WTC11 (cell line): Measurements from ENCODE around the gene PRKAR1B. TPM values are rescaled to one million over a fixed set of nuclear protein-coding genes. Genes with fewer than 3 reads are reported as not detected.

Experiments used
- ATAC-seq: fragments of 200-7000 bp; cut with Tn5 transposase; 2 replicates; pipeline ENCODE4 v1.10.0; 2021; ENCODE audit warnings: mild to moderate bottlenecking, moderate library complexity
- CTCF ChIA-PET: fragments of 300-600 bp; sonication (Branson Sonifier 250); formaldehyde crosslinking; loops from one replicate; lab custom pipeline; 2021; ENCODE audit warnings: antibody characterized with exemption; lab: Charles Lee
- POLR2A ChIA-PET: fragments of 350-600 bp; sonication (Branson Sonifier 250); formaldehyde crosslinking; loops from one replicate; lab custom pipeline; 2021; ENCODE audit warnings: antibody characterized with exemption; lab: Charles Lee
- DNase-seq: peaks from one replicate; pipeline ENCODE4 v3.0.0; 2021; ENCODE audit warnings: low spot score
- H3K27ac Mint-ChIP-seq: 2 replicates; pipeline ENCODE4 v1.8.0; 2021; ENCODE audit warnings: mixed read lengths
- H3K27me3 Mint-ChIP-seq: 2 replicates; pipeline ENCODE4 v1.8.0; 2021; ENCODE audit warnings: low read depth, mild to moderate bottlenecking, moderate library complexity, mixed read lengths
- H3K36me3 Mint-ChIP-seq: 2 replicates; pipeline ENCODE4 v1.8.0; 2021; ENCODE audit warnings: mixed read lengths
- H3K4me1 Mint-ChIP-seq: 2 replicates; pipeline ENCODE4 v1.8.0; 2022; ENCODE audit warnings: mixed read lengths
- H3K4me3 Mint-ChIP-seq: 2 replicates; pipeline ENCODE4 v1.8.0; 2021; ENCODE audit warnings: mild to moderate bottlenecking, moderate library complexity, mixed read lengths
- H3K9me3 Mint-ChIP-seq: 2 replicates; pipeline ENCODE4 v1.8.0; 2021; ENCODE audit warnings: mixed read lengths
- AR ChIP-seq: fragments of 250-450 bp; sonication (Bioruptor Pico); IDR thresholded peaks from 2 replicates; pipeline ENCODE4 v1.9.0; 2021; ENCODE audit warnings: mild to moderate bottlenecking
- ETV6 ChIP-seq: sonication (generic); formaldehyde crosslinking; IDR thresholded peaks from 2 replicates; pipeline ENCODE4 v1.8.1; 2022; ENCODE audit warnings: mild to moderate bottlenecking, missing genetic modification reagents
- GRHL2 ChIP-seq: fragments of 250-450 bp; sonication (Bioruptor Pico); IDR thresholded peaks from 2 replicates; pipeline ENCODE4 v1.8.0; 2022; ENCODE audit warnings: mild to moderate bottlenecking, moderate library complexity; ENCODE audit not compliant: insufficient replicate concordance, severe bottlenecking
- KAT7 ChIP-seq: sonication (generic); formaldehyde crosslinking; IDR thresholded peaks from 2 replicates; pipeline ENCODE4 v1.8.1; 2023; ENCODE audit warnings: missing genetic modification reagents, mild to moderate bottlenecking, borderline replicate concordance
- RELA ChIP-seq: sonication (generic); formaldehyde crosslinking; IDR thresholded peaks from 2 replicates; pipeline ENCODE4 v1.8.1; 2022; ENCODE audit warnings: missing genetic modification reagents, mild to moderate bottlenecking, borderline replicate concordance
- RORB ChIP-seq: fragments of 250-450 bp; sonication (Bioruptor Pico); IDR thresholded peaks from 2 replicates; pipeline ENCODE4 v1.9.0; 2021; ENCODE audit warnings: mild to moderate bottlenecking
- SMAD3 ChIP-seq: sonication (generic); formaldehyde crosslinking; IDR thresholded peaks from 2 replicates; pipeline ENCODE4 v1.8.0; 2022; ENCODE audit warnings: missing genetic modification reagents, mild to moderate bottlenecking, borderline replicate concordance
- SMAD4 ChIP-seq: sonication (generic); formaldehyde crosslinking; IDR thresholded peaks from 2 replicates; pipeline ENCODE4 v1.8.0; 2022; ENCODE audit warnings: mild to moderate bottlenecking, missing genetic modification reagents
- TP53 ChIP-seq: sonication (generic); formaldehyde crosslinking; IDR thresholded peaks from 2 replicates; pipeline ENCODE4 v1.8.1; 2023; ENCODE audit warnings: mild to moderate bottlenecking, missing genetic modification reagents
- ZNF121 ChIP-seq: sonication (generic); formaldehyde crosslinking; IDR thresholded peaks from 2 replicates; pipeline ENCODE4 v1.8.0; 2023; ENCODE audit warnings: missing genetic modification reagents
- ZNF138 ChIP-seq: sonication (generic); formaldehyde crosslinking; conservative IDR thresholded peaks from 2 replicates; pipeline ENCODE4 v1.8.1; 2022; ENCODE audit warnings: mild to moderate bottlenecking, moderate library complexity, missing genetic modification reagents
- total RNA-seq: library from RNA; stranded (reverse); gene quantifications from 3 replicates; pipeline ENCODE4 v1.2.3, GENCODE V29; 2021
- TF ChIP-seq, protein P1 (sequence below): sonication (generic); formaldehyde crosslinking; conservative IDR thresholded peaks from 2 replicates; pipeline ENCODE4 v1.8.1; 2023; ENCODE audit warnings: mild to moderate bottlenecking, low read depth, missing genetic modification reagents, moderate library complexity
- TF ChIP-seq, protein P2 (sequence below): fragments of 250-450 bp; sonication (Bioruptor Pico); IDR thresholded peaks from 2 replicates; pipeline ENCODE4 v1.8.0; 2021; ENCODE audit warnings: mild to moderate bottlenecking
- TF ChIP-seq, protein P3 (sequence below): sonication (generic); formaldehyde crosslinking; IDR thresholded peaks from 2 replicates; pipeline ENCODE4 v1.8.1; 2022; ENCODE audit warnings: low read depth, mild to moderate bottlenecking, moderate library complexity, missing genetic modification reagents, borderline replicate concordance
- TF ChIP-seq, protein P4 (sequence below): fragments of 200-600 bp; IDR thresholded peaks from 2 replicates; pipeline ENCODE4 v1.8.0; 2022; ENCODE audit warnings: antibody characterized with exemption
- TF ChIP-seq, protein P5 (sequence below): sonication (generic); formaldehyde crosslinking; IDR thresholded peaks from 2 replicates; pipeline ENCODE4 v1.8.1; 2022; ENCODE audit warnings: mild to moderate bottlenecking, missing genetic modification reagents, moderate library complexity, borderline replicate concordance
- TF ChIP-seq, protein P6 (sequence below): sonication (generic); formaldehyde crosslinking; IDR thresholded peaks from 2 replicates; pipeline ENCODE4 v1.8.0; 2023; ENCODE audit warnings: mild to moderate bottlenecking, missing genetic modification reagents

The PRKAR1B gene
- total RNA-seq, 1 experiment from 2014 or later: 43.6 TPM

- TF ChIP-seq, protein P1, sequence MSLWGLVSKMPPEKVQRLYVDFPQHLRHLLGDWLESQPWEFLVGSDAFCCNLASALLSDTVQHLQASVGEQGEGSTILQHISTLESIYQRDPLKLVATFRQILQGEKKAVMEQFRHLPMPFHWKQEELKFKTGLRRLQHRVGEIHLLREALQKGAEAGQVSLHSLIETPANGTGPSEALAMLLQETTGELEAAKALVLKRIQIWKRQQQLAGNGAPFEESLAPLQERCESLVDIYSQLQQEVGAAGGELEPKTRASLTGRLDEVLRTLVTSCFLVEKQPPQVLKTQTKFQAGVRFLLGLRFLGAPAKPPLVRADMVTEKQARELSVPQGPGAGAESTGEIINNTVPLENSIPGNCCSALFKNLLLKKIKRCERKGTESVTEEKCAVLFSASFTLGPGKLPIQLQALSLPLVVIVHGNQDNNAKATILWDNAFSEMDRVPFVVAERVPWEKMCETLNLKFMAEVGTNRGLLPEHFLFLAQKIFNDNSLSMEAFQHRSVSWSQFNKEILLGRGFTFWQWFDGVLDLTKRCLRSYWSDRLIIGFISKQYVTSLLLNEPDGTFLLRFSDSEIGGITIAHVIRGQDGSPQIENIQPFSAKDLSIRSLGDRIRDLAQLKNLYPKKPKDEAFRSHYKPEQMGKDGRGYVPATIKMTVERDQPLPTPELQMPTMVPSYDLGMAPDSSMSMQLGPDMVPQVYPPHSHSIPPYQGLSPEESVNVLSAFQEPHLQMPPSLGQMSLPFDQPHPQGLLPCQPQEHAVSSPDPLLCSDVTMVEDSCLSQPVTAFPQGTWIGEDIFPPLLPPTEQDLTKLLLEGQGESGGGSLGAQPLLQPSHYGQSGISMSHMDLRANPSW (CRISPR knock-in tag): no peak
- TF ChIP-seq ETV6 (CRISPR knock-in tag): no peak
- no peak for TF ChIP-seq ZNF138 (CRISPR knock-in tag)
- TF ChIP-seq, protein P2, sequence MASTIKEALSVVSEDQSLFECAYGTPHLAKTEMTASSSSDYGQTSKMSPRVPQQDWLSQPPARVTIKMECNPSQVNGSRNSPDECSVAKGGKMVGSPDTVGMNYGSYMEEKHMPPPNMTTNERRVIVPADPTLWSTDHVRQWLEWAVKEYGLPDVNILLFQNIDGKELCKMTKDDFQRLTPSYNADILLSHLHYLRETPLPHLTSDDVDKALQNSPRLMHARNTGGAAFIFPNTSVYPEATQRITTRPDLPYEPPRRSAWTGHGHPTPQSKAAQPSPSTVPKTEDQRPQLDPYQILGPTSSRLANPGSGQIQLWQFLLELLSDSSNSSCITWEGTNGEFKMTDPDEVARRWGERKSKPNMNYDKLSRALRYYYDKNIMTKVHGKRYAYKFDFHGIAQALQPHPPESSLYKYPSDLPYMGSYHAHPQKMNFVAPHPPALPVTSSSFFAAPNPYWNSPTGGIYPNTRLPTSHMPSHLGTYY (CRISPR knock-in tag): no peak
Measured at GRCh38 chr7:512146-512510, 215.0 kb downstream of the PRKAR1B start (continued).

GRCh38 chr7:511476-512145 is 215.5 kb downstream of the PRKAR1B start:
- H3K4me1 Mint-ChIP-seq: peaks cover 34% of the 10 kb centered on the region
- no peak for TF ChIP-seq RELA
- TF ChIP-seq TP53 (CRISPR knock-in tag): no peak
- TF ChIP-seq GRHL2 (CRISPR knock-in tag): no peak
- TF ChIP-seq ETV6 (CRISPR knock-in tag): no peak
- TF ChIP-seq SMAD3: no peak
- TF ChIP-seq, protein P3, sequence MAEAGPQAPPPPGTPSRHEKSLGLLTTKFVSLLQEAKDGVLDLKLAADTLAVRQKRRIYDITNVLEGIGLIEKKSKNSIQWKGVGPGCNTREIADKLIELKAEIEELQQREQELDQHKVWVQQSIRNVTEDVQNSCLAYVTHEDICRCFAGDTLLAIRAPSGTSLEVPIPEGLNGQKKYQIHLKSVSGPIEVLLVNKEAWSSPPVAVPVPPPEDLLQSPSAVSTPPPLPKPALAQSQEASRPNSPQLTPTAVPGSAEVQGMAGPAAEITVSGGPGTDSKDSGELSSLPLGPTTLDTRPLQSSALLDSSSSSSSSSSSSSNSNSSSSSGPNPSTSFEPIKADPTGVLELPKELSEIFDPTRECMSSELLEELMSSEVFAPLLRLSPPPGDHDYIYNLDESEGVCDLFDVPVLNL: no peak
- TF ChIP-seq, protein P4, sequence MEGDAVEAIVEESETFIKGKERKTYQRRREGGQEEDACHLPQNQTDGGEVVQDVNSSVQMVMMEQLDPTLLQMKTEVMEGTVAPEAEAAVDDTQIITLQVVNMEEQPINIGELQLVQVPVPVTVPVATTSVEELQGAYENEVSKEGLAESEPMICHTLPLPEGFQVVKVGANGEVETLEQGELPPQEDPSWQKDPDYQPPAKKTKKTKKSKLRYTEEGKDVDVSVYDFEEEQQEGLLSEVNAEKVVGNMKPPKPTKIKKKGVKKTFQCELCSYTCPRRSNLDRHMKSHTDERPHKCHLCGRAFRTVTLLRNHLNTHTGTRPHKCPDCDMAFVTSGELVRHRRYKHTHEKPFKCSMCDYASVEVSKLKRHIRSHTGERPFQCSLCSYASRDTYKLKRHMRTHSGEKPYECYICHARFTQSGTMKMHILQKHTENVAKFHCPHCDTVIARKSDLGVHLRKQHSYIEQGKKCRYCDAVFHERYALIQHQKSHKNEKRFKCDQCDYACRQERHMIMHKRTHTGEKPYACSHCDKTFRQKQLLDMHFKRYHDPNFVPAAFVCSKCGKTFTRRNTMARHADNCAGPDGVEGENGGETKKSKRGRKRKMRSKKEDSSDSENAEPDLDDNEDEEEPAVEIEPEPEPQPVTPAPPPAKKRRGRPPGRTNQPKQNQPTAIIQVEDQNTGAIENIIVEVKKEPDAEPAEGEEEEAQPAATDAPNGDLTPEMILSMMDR: no peak
- TF ChIP-seq SMAD4 (CRISPR knock-in tag): no peak
- TF ChIP-seq, all 79 proteins: peak for 0
- Mint-ChIP-seq H3K27me3 (no peaks in the 10 kb centered on the region), H3K27ac (peak overlapping the region; percentile 80; the same call in 1 of the 2 replicates), H3K36me3 (peaks cover 17% of the 10 kb centered on the region; the same call in 1 of the 2 replicates), H3K4me3 (no peak overlapping the region), H3K9me3 (no peaks in the 10 kb centered on the region)
- POLR2A ChIA-PET: no interaction called here
- DNase-seq (no peak), ATAC-seq (no peak)
- CTCF ChIA-PET: no interaction called here

- ChIA-PET CTCF (no interaction called here), POLR2A (no interaction called here)
- Mint-ChIP-seq H3K27ac (no peak overlapping the region), H3K27me3 (no peaks in the 10 kb centered on the region), H3K4me1 (peaks cover 30% of the 10 kb centered on the region), H3K9me3 (no peaks in the 10 kb centered on the region), H3K36me3 (peaks cover 17% of the 10 kb centered on the region; the same call in 1 of the 2 replicates), H3K4me3 (no peak overlapping the region)
- DNase-seq: no peak
- no peak for ATAC-seq
- TF ChIP-seq RORB (CRISPR knock-in tag) (no peak), KAT7 (no peak), AR (CRISPR knock-in tag) (no peak), ZNF121 (CRISPR knock-in tag) (no peak)
- TF ChIP-seq, protein P5, sequence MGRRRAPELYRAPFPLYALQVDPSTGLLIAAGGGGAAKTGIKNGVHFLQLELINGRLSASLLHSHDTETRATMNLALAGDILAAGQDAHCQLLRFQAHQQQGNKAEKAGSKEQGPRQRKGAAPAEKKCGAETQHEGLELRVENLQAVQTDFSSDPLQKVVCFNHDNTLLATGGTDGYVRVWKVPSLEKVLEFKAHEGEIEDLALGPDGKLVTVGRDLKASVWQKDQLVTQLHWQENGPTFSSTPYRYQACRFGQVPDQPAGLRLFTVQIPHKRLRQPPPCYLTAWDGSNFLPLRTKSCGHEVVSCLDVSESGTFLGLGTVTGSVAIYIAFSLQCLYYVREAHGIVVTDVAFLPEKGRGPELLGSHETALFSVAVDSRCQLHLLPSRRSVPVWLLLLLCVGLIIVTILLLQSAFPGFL: no peak
- TF ChIP-seq, protein P6, sequence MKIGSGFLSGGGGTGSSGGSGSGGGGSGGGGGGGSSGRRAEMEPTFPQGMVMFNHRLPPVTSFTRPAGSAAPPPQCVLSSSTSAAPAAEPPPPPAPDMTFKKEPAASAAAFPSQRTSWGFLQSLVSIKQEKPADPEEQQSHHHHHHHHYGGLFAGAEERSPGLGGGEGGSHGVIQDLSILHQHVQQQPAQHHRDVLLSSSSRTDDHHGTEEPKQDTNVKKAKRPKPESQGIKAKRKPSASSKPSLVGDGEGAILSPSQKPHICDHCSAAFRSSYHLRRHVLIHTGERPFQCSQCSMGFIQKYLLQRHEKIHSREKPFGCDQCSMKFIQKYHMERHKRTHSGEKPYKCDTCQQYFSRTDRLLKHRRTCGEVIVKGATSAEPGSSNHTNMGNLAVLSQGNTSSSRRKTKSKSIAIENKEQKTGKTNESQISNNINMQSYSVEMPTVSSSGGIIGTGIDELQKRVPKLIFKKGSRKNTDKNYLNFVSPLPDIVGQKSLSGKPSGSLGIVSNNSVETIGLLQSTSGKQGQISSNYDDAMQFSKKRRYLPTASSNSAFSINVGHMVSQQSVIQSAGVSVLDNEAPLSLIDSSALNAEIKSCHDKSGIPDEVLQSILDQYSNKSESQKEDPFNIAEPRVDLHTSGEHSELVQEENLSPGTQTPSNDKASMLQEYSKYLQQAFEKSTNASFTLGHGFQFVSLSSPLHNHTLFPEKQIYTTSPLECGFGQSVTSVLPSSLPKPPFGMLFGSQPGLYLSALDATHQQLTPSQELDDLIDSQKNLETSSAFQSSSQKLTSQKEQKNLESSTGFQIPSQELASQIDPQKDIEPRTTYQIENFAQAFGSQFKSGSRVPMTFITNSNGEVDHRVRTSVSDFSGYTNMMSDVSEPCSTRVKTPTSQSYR: no peak
Measured at GRCh38 chr7:510782-511281, 216.2 kb downstream of the PRKAR1B start.
